HEK293 (cell line): ENCODE data around the gene CELA2A.
A peak's percentile ranks its signal among the peaks of the same experiment; 100 is the strongest.

Source experiments
- FEZF1 ChIP-seq: fragments of 450-650 bp; formaldehyde crosslinking; IDR thresholded peaks from 2 replicates; pipeline ENCODE4 v1.5.1; 2016; ENCODE audit warnings: missing biosample characterization, missing genetic modification characterization
- IKZF3 ChIP-seq: fragments of 450-650 bp; IDR thresholded peaks from 2 replicates; pipeline ENCODE4 v1.5.0; 2018; ENCODE audit warnings: missing biosample characterization, mild to moderate bottlenecking, missing genetic modification characterization, moderate library complexity
- KLF8 ChIP-seq: fragments of 450-650 bp; formaldehyde crosslinking; IDR thresholded peaks from 2 replicates; pipeline ENCODE4 v1.5.1; 2016; ENCODE audit warnings: missing biosample characterization, missing genetic modification characterization
- PRDM4 ChIP-seq: fragments of 450-650 bp; formaldehyde crosslinking; IDR thresholded peaks from 2 replicates; pipeline ENCODE4 v1.5.1; 2017; ENCODE audit warnings: missing biosample characterization, missing genetic modification characterization
- SETDB1 ChIP-seq: IDR thresholded peaks from one replicate; pipeline ENCODE4 v1.6.1; 2017; ENCODE audit warnings: mild to moderate bottlenecking, low read length, moderate library complexity, mixed read lengths; ENCODE audit not compliant: insufficient read length
- SP7 ChIP-seq: fragments of 450-650 bp; formaldehyde crosslinking; IDR thresholded peaks from 2 replicates; pipeline ENCODE4 v1.5.1; 2016; ENCODE audit warnings: missing biosample characterization, missing genetic modification characterization
- WT1 ChIP-seq: fragments of 450-650 bp; formaldehyde crosslinking; IDR thresholded peaks from 2 replicates; pipeline ENCODE4 v1.5.1; 2016; ENCODE audit warnings: missing biosample characterization, missing genetic modification characterization
- ZBTB20 ChIP-seq: fragments of 450-650 bp; formaldehyde crosslinking; IDR thresholded peaks from 2 replicates; pipeline ENCODE4 v1.5.1; 2016; ENCODE audit warnings: missing biosample characterization, missing genetic modification characterization
- ZBTB21 ChIP-seq: fragments of 450-650 bp; formaldehyde crosslinking; IDR thresholded peaks from 2 replicates; pipeline ENCODE4 v1.5.1; 2017; ENCODE audit warnings: missing biosample characterization, missing genetic modification characterization
- ZBTB44 ChIP-seq: fragments of 450-650 bp; IDR thresholded peaks from 2 replicates; pipeline ENCODE4 v1.5.1; 2018; ENCODE audit warnings: missing biosample characterization, mild to moderate bottlenecking, missing genetic modification characterization
- ZFP41 ChIP-seq: fragments of 450-650 bp; formaldehyde crosslinking; IDR thresholded peaks from 2 replicates; pipeline ENCODE4 v1.5.1; 2016; ENCODE audit warnings: missing biosample characterization, missing genetic modification characterization, borderline replicate concordance
- ZNF184 ChIP-seq: fragments of 450-650 bp; IDR thresholded peaks from 2 replicates; pipeline ENCODE4 v1.5.1; 2018; ENCODE audit warnings: missing biosample characterization, mild to moderate bottlenecking, missing genetic modification characterization
- ZNF24 ChIP-seq: fragments of 450-650 bp; formaldehyde crosslinking; IDR thresholded peaks from 2 replicates; pipeline ENCODE4 v1.5.1; 2016; ENCODE audit warnings: missing biosample characterization, missing genetic modification characterization
- ZNF335 ChIP-seq: fragments of 450-650 bp; formaldehyde crosslinking; conservative IDR thresholded peaks from 2 replicates; pipeline ENCODE4 v1.5.1; 2016; ENCODE audit warnings: missing biosample characterization, missing genetic modification characterization
- ZNF350 ChIP-seq: fragments of 450-650 bp; formaldehyde crosslinking; IDR thresholded peaks from 2 replicates; pipeline ENCODE4 v1.5.0; 2017; ENCODE audit warnings: missing biosample characterization, mild to moderate bottlenecking, missing genetic modification characterization
- ZNF558 ChIP-seq: fragments of 450-650 bp; formaldehyde crosslinking; IDR thresholded peaks from 2 replicates; pipeline ENCODE4 v1.5.1; 2016; ENCODE audit warnings: missing biosample characterization, missing genetic modification characterization
- ZNF560 ChIP-seq: fragments of 450-650 bp; formaldehyde crosslinking; IDR thresholded peaks from 2 replicates; pipeline ENCODE4 v1.5.1; 2017; ENCODE audit warnings: missing biosample characterization, missing genetic modification characterization, borderline replicate concordance
- ZNF629 ChIP-seq: fragments of 450-650 bp; formaldehyde crosslinking; IDR thresholded peaks from 2 replicates; pipeline ENCODE4 v1.5.1; 2017; ENCODE audit warnings: missing biosample characterization, missing genetic modification characterization
- ZNF791 ChIP-seq: fragments of 450-650 bp; formaldehyde crosslinking; IDR thresholded peaks from 2 replicates; pipeline ENCODE4 v1.5.1; 2016; ENCODE audit warnings: missing biosample characterization, missing genetic modification characterization
- ZNF830 ChIP-seq: fragments of 450-650 bp; IDR thresholded peaks from 2 replicates; pipeline ENCODE4 v1.5.0; 2018; ENCODE audit warnings: missing biosample characterization, missing genetic modification characterization, low read depth, mild to moderate bottlenecking, moderate library complexity
- ZSCAN4 ChIP-seq: fragments of 450-650 bp; formaldehyde crosslinking; IDR thresholded peaks from 2 replicates; pipeline ENCODE4 v1.5.1; 2017; ENCODE audit warnings: missing biosample characterization, missing genetic modification characterization
- TF ChIP-seq, protein P1 (sequence below): fragments of 450-650 bp; formaldehyde crosslinking; IDR thresholded peaks from 2 replicates; pipeline ENCODE4 v1.5.1; 2016; ENCODE audit warnings: missing biosample characterization, missing genetic modification characterization
- TF ChIP-seq, protein P2 (sequence below): fragments of 450-650 bp; formaldehyde crosslinking; IDR thresholded peaks from 2 replicates; pipeline ENCODE4 v1.5.1; 2016; ENCODE audit warnings: missing biosample characterization, missing genetic modification characterization
- TF ChIP-seq, protein P3 (sequence below): fragments of 450-650 bp; formaldehyde crosslinking; IDR thresholded peaks from 2 replicates; pipeline ENCODE4 v1.5.1; 2016; ENCODE audit warnings: missing biosample characterization, missing genetic modification characterization
- TF ChIP-seq, protein P4 (sequence below): fragments of 450-650 bp; formaldehyde crosslinking; IDR thresholded peaks from 2 replicates; pipeline ENCODE4 v1.5.1; 2017; ENCODE audit warnings: missing biosample characterization, mild to moderate bottlenecking, missing genetic modification characterization, moderate library complexity

Gene CELA2A

GRCh38 chr1:15459771-15460707 is 3.5 kb downstream of the CELA2A start (continued):
- TF ChIP-seq, protein P1, sequence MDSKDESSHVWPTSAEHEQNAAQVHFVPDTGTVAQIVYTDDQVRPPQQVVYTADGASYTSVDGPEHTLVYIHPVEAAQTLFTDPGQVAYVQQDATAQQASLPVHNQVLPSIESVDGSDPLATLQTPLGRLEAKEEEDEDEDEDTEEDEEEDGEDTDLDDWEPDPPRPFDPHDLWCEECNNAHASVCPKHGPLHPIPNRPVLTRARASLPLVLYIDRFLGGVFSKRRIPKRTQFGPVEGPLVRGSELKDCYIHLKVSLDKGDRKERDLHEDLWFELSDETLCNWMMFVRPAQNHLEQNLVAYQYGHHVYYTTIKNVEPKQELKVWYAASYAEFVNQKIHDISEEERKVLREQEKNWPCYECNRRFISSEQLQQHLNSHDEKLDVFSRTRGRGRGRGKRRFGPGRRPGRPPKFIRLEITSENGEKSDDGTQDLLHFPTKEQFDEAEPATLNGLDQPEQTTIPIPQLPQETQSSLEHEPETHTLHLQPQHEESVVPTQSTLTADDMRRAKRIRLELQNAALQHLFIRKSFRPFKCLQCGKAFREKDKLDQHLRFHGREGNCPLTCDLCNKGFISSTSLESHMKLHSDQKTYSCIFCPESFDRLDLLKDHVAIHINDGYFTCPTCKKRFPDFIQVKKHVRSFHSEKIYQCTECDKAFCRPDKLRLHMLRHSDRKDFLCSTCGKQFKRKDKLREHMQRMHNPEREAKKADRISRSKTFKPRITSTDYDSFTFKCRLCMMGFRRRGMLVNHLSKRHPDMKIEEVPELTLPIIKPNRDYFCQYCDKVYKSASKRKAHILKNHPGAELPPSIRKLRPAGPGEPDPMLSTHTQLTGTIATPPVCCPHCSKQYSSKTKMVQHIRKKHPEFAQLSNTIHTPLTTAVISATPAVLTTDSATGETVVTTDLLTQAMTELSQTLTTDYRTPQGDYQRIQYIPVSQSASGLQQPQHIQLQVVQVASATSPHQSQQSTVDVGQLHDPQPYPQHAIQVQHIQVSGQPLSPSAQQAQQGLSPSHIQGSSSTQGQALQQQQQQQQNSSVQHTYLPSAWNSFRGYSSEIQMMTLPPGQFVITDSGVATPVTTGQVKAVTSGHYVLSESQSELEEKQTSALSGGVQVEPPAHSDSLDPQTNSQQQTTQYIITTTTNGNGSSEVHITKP (tag by site-specific recombination): peak; percentile 76
- TF ChIP-seq ZSCAN4 (tag by site-specific recombination): peak; percentile 13; the same call in 1 of the 2 replicates
- TF ChIP-seq SP7 (tag by site-specific recombination): peak; percentile 98
- TF ChIP-seq, protein P2, sequence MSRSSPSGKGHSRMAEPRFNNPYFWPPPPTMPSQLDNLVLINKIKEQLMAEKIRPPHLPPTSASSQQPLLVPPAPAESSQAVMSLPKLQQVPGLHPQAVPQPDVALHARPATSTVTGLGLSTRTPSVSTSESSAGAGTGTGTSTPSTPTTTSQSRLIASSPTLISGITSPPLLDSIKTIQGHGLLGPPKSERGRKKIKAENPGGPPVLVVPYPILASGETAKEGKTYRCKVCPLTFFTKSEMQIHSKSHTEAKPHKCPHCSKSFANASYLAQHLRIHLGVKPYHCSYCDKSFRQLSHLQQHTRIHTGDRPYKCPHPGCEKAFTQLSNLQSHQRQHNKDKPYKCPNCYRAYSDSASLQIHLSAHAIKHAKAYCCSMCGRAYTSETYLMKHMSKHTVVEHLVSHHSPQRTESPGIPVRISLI: peak; percentile 90
- no peak for TF ChIP-seq SETDB1
- TF ChIP-seq ZNF350 (tag by site-specific recombination): no peak
- no peak for TF ChIP-seq ZNF830 (tag by site-specific recombination)
- TF ChIP-seq, protein P3, sequence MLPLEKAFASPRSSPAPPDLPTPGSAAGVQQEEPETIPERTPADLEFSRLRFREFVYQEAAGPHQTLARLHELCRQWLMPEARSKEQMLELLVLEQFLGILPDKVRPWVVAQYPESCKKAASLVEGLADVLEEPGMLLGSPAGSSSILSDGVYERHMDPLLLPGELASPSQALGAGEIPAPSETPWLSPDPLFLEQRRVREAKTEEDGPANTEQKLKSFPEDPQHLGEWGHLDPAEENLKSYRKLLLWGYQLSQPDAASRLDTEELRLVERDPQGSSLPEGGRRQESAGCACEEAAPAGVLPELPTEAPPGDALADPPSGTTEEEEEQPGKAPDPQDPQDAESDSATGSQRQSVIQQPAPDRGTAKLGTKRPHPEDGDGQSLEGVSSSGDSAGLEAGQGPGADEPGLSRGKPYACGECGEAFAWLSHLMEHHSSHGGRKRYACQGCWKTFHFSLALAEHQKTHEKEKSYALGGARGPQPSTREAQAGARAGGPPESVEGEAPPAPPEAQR (tag by site-specific recombination): no peak
- TF ChIP-seq ZNF629 (tag by site-specific recombination): peak; percentile 90
- TF ChIP-seq ZNF791 (tag by site-specific recombination): no peak
- TF ChIP-seq IKZF3 (tag by site-specific recombination): peak; percentile 89
- TF ChIP-seq ZNF184 (tag by site-specific recombination): peak; percentile 88
- TF ChIP-seq ZFP41: no peak
- TF ChIP-seq KLF8 (tag by site-specific recombination): peak; percentile 72
- TF ChIP-seq PRDM4 (tag by site-specific recombination): 0 out of 2 replicates have a peak, but pooled peaks have one; percentile 26
- TF ChIP-seq ZNF560: no peak
- TF ChIP-seq WT1: peak; percentile 85
- peak; percentile 92 for TF ChIP-seq ZNF24
- peak; percentile 60; the same call in 1 of the 2 replicates for TF ChIP-seq ZBTB44 (tag by site-specific recombination)
- peak; percentile 81 for TF ChIP-seq ZNF558 (tag by site-specific recombination)
- TF ChIP-seq ZNF335 (tag by site-specific recombination): peak; percentile 64
- TF ChIP-seq, protein P4, sequence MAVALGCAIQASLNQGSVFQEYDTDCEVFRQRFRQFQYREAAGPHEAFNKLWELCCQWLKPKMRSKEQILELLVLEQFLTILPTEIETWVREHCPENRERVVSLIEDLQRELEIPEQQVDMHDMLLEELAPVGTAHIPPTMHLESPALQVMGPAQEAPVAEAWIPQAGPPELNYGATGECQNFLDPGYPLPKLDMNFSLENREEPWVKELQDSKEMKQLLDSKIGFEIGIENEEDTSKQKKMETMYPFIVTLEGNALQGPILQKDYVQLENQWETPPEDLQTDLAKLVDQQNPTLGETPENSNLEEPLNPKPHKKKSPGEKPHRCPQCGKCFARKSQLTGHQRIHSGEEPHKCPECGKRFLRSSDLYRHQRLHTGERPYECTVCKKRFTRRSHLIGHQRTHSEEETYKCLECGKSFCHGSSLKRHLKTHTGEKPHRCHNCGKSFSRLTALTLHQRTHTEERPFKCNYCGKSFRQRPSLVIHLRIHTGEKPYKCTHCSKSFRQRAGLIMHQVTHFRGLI (tag by site-specific recombination): peak; percentile 29; the same call in 1 of the 2 replicates
- TF ChIP-seq ZBTB20: peak; percentile 32; the same call in 1 of the 2 replicates
- TF ChIP-seq FEZF1 (tag by site-specific recombination): peak; percentile 51
- peak; percentile 60; the same call in 1 of the 2 replicates for TF ChIP-seq ZBTB21 (tag by site-specific recombination)
